Airway epithelial cell (primary cell): ENCODE results near the gene TNFRSF8. TPM values are rescaled to one million over a fixed set of nuclear protein-coding genes. Genes with fewer than 3 reads are reported as not detected.

Experiments used
- total RNA-seq: library from RNA; depleted of rRNA; stranded (reverse); fragments of >200 nt; gene quantifications from 2 replicates; pipeline ENCODE4 v1.2.3, GENCODE V29; 2015

Gene TNFRSF8
- 0.09 TPM in 1 of 2 replicates, not detected in the other for total RNA-seq

DNA sequence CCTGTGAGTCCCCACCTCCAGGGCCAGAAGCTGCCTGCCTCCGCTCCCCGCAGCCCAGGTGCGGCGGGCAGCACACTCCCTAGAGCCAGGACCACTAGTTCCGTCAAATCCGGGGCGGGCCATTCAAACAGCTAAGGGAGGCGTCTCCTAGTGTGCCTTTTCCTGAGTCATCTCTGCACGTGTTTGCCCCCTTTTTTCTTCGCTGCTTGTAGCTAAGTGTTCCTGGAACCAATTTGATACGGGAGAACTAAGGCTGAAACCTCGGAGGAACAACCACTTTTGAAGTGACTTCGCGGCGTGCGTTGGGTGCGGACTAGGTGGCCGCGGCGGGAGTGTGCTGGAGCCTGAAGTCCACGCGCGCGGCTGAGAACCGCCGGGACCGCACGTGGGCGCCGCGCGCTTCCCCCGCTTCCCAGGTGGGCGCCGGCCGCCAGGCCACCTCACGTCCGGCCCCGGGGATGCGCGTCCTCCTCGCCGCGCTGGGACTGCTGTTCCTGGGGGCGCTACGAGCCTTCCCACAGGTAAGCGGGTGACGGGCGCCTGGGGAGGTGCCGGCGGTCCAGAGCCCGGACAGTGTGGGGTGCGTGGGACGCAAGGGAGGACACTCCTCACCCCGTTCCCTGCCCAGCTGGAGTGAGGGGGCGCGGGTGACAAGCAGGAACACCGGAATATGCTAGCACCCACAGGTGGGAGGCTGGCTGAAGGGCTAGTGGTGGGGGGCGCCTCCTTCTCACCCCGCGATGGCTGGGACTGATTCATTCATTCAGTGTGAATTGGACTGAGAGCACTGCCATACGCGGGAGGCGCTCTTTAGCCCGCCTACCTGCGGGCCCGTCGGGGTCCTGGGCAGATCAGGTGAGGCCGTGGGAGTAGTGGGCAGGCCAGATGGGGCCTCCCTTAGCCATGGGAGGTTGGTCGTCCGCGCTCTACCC is at the start of gene TNFRSF8:
TNFRSF8 (plus strand) TSS at position 163 of the 932 bp plus-strand sequence; CDS start at position 459, 296 bp downstream.

DNA sequence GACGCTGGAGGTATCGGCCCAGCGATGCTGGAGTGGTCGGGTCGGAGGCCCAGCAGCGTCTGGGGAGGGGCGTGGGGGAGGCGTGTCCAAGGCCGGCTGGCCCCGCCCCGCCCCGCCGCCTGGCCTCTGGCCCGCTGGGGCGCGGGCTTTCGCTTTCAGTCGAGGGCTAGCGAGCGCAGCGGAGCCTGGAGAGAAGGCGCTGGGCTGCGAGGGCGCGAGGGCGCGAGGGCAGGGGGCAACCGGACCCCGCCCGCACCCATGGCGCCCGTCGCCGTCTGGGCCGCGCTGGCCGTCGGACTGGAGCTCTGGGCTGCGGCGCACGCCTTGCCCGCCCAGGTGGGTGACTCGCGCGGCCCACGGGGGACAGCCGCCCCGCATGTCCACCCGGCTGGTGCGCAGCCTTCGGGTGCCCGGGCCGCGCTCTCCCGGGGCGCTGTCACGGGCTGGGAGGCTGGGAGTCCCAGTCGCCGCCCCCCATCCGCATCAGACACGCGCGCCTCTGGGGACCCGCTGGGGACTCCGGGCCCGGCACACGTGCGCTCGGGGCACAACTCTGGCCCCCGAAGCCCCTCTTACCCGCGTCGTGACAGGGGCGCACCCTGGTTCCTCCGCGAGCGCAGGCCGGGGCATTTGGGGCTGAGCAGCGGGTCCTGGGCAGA is 103.9 kb downstream of the TNFRSF8 start, which contains the start of gene TNFRSF1B:
TNFRSF1B (plus strand) TSS at position 158 of the 659 bp plus-strand sequence; CDS start at position 259, 101 bp downstream.

Other genes with a start within 250 kb of the TNFRSF8 start
- not detected in 2 replicates for gene NPPA, start 215.5 kb upstream of the TNFRSF8 start, total RNA-seq
- not detected in 2 replicates for gene NPPB, start 204.4 kb upstream of the TNFRSF8 start, total RNA-seq
- gene KIAA2013, start 136.9 kb upstream of the TNFRSF8 start, total RNA-seq, result 98.9 and 107 TPM in 2 replicates
- 127 and 152 TPM in 2 replicates for gene PLOD1, start 128.6 kb upstream of the TNFRSF8 start, total RNA-seq
- 87.8 and 90.4 TPM in 2 replicates for gene MFN2, start 82.9 kb upstream of the TNFRSF8 start, total RNA-seq
- gene MIIP, start 43.8 kb upstream of the TNFRSF8 start, total RNA-seq, result 27.4 and 35.2 TPM in 2 replicates
- gene TNFRSF1B, start 103.7 kb downstream of the TNFRSF8 start, total RNA-seq, result 0.07 TPM in 1 of 2 replicates, not detected in the other
- gene VPS13D, start 166.7 kb downstream of the TNFRSF8 start, total RNA-seq, result 19.6 and 24.5 TPM in 2 replicates